NK-92 treated with Interleukin-12 subunit alpha and Interleukin-12 subunit beta, amount 100 ng/mL, for 24 hours (cell line): ENCODE measurements around the gene NLRP4.

Experiments used
- DNase-seq: peaks from one replicate; lab custom pipeline; 2025; lab: John Stamatoyannopoulos, UW

The NLRP4 gene, protein sequence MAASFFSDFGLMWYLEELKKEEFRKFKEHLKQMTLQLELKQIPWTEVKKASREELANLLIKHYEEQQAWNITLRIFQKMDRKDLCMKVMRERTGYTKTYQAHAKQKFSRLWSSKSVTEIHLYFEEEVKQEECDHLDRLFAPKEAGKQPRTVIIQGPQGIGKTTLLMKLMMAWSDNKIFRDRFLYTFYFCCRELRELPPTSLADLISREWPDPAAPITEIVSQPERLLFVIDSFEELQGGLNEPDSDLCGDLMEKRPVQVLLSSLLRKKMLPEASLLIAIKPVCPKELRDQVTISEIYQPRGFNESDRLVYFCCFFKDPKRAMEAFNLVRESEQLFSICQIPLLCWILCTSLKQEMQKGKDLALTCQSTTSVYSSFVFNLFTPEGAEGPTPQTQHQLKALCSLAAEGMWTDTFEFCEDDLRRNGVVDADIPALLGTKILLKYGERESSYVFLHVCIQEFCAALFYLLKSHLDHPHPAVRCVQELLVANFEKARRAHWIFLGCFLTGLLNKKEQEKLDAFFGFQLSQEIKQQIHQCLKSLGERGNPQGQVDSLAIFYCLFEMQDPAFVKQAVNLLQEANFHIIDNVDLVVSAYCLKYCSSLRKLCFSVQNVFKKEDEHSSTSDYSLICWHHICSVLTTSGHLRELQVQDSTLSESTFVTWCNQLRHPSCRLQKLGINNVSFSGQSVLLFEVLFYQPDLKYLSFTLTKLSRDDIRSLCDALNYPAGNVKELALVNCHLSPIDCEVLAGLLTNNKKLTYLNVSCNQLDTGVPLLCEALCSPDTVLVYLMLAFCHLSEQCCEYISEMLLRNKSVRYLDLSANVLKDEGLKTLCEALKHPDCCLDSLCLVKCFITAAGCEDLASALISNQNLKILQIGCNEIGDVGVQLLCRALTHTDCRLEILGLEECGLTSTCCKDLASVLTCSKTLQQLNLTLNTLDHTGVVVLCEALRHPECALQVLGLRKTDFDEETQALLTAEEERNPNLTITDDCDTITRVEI

DNA sequence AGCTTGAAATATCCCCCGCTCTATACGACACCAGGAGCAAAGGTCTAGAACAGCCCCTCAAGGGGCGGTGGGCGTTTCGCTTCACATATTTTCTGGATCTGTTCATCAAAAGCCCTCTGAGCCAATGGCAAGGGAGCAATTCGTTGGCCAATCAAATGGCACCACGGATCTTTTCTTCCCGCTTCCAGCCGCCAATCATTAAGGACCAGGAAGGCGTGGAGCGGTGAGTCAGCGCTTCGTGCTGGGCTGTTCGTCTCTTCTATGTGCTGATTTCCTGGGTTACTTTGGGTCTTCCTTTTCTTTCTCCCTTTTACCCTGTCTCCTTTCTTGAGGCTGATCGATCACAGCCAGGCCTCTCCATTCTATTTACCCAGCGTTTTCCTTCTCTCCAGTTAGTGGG is at the start of gene NLRP4:
TSS of gene NLRP4 (plus strand) at position 201 of the 400 bp plus-strand sequence. CDS start 15,541 bp downstream, outside the sequence.
- no peak for DNase-seq

DNA sequence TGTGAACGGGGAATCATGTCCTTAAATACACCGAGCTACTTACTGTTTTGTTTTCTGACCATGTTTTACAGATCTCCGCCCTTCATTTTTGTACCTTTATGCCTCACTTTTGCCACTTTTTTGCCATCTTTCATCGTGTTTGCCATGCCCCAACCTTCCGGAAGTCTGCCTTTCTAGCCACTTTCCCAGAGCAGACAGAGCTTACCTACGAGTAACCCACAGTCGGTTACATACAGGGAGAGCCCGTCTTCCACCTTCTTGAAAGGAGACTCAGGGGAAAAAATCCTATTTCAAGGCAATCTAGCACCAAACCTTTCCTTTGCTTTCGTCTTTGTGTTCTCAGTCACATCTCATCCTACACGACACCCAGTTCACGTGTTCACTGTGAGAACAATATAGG is 41.3 kb upstream of the NLRP4 start:
- DNase-seq = no peak

DNA sequence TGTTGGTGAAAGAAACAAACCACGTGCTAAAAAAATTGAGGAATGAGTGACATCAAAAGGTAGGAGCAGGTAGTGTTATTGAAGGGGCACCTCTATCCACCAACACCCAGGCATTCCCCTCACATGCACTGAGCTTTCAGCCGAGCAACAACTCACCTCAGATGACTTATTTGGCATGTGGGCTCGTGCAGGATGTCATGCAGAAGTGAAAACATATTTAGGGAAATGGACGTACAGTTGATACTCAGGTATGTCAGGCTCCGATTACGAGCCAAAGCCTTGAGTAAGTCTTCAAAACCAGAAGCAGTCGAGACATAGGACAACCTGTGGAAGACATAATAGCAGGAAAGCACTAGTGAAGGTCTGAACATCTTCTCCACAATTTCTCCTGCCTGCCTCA is 34.9 kb upstream of the NLRP4 start:
- no peak for DNase-seq

DNA sequence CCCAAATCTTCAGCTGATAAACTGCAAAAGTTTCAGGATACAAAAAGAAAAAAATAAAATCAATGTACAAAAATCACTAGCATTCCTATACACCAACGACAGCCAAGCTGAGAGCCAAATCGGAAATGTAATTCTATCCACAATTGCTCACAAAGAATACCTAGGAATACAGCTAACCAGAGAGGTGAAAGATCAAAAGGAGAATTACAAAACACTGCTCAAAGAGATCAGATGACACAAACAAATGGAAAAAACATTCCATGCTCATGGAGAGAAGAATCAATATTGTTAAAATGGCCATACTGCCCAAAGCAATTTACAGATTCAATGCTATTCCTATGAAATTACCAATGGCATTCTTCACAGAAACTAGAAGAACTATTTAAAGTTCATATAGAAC is 34.1 kb upstream of the NLRP4 start:
- no peak for DNase-seq

DNA sequence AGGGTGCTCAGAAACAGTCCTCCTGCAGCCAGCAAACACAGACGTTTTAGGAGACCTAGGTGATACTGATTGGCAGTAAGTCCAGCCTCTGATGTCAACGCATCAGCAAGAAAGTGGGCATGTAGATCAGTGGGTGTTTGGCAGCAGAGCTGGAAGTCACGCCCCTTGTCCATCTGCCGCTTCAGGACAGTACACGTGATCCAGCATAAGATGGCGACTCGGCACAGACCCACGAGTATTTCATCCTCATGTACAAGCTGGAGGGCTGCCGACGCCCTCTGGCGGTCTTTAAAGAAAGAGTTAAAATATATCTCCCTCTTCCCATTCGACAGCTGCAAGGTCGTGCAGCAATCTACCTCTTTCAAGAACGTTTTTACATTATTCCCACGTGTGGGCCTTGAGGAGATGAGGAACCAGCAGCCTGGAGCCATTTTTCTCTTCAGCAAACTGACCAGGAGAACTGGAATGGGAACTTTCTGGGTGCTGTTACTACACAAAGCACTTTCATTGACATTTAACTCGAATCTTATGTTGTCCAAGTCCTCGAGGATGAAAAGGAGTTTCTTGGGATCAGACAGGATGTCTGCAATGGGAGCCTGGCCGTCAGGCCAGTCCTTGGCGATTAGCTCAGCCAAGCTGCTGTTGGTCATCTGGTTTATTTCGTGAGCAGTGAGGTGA is 26.8 kb upstream of the NLRP4 start:
- peak; percentile 36 for DNase-seq

DNA sequence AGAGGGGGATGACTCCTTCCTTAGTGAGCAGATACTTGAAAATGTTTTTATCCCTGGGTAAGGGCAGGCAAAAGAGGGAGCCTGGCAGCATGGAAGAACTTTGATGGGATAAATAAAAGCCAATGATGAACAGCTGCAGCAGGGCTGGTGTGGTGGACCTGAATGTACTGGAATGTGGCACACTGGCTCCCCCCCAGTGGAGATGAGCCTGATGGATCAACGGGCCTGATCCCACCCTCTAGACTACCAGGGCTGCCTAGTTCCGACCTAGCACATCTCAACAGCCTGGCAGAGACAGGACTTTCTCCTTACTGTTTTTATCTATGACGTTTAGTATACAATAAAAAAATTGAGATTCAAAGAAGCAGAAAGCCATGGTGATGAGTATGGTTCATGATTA is 25.0 kb upstream of the NLRP4 start:
- no peak for DNase-seq

DNA sequence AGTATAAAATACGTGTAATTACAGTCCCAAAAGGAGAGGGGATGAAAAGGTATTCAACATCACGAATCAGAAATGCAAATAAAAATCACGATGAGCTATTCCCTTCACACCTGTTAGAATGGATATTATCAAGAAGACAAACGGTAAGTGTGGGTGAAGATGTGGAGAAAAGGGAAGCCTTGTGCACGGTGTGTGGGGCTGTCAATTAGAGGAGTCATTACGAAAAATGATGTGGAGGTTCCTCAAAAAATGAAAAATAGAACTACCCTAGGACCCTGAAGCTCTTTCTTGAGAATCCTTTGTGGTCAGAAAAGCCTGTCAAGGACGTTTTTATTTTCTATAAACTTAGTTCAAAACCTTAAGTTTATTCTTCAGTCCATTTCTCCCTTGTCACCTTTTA is 23.9 kb upstream of the NLRP4 start:
- DNase-seq = no peak

DNA sequence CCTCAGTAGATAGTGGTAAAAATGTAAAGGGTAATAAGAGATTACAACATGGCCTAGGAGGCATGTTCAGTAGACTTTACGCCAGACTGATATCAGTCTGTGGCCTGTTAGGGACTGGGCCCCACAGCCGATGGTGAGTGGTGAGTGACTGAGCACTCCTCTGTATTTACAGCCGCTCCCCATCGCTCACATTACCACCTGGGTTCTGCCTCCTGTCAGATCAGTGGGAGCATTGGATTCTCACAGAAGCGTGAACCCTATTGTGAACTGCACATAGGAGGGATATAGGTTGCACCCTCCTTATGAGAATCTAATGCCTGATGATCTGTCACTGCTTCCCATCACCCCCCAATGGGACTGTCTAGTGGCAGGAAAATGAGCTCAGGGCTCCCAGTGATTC is 22.4 kb upstream of the NLRP4 start:
- DNase-seq = no peak

DNA sequence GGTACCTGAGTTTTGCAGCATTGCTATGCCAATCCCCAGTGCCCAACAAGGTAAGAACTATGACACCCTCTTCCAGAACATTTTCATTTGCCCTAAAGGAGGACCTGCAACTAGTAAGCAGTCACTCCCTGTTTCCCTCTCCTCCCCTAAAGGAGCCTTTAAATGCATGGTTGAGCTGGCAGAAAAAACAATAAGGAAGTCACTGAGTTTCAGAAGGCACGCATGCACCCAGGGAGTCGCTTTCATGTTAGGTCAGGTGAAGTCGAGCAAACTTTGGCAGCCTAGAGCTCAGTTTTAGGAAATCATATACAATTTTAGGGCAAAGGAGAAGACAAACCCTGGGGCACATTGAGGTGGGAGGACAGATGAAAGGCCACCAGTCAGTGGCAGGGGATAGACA is 16.3 kb upstream of the NLRP4 start:
- no peak for DNase-seq

DNA sequence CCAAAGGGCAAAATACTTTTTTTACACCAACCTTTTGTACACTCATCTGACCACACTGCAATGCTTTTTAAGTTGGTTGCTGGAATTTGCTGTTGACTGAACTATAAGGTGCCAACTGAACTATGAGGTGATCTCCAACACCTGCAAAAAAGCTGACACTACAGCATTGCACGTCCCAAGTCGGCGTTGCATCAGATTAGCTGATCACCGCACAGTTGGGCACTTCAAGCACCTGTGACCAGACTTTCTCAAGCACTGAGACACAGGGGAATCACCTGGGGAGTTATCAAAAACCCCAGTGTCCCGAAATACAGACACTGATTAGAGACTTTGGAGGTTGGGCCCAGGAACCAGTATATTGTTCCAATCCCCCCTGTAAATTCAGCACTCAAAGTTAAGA is 5.7 kb upstream of the NLRP4 start:
- DNase-seq = no peak

DNA sequence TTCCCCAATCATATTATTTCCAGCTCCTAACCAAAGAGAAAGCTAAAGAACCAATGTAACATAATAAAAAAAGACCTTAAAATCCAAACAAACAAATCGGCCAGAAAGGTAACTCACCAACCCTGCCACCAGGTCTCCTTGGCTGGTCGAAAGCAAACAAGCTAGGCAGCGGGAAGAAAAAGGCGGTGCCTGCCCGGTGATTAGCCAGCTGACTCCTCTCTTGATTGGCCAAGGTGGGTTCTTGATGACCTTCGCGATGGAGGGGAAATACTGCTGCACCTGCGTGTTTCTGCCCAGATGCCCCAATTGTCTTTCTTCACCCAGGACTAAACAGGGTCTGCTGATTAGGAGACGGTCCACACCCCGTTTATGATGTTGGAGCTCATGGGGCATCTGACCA is 4.5 kb upstream of the NLRP4 start, which contains the start of gene NLRP11:
TSS of gene NLRP11 (minus strand) at position 154 of the 400 bp plus-strand sequence. CDS start 13,825 bp downstream, outside the sequence.
- no peak for DNase-seq

DNA sequence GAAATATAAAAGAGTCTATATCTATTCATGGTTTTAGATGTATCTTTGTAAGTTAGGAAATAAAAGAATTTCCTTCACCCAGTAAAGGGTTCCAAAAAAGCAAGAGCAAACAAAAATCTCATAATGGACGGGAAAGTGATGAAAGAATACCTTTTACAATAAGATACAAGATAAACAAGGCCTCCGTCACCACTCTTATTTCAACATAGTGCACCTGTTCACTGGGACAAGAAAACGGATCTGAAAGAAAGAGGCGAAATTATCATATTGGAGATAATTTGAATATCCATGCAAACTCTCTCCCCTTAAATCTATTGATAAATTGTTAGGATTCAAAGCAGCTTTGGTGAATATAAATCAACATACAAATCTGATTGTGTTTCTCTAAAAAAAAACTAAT is 3.7 kb upstream of the NLRP4 start:
- no peak for DNase-seq

DNA sequence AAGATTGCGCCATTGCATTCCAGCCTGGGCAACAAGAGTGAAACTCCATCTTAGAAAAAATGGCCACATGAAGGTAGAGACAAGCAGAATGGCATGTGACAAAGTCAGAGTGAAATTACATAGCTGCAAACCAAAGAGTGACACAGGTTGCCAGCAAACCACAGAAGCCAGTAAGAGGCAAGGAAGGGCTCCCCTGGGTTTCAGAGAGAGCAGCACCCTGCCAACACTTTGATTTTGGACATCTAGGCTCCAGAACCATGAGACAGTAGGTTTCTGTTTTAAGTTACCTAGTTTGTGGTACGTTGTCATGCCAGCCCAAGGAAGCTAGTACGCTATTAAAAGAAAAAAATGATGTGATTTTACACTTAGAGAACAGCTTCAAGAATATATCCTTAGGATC is 1.9 kb downstream of the NLRP4 start:
- no peak for DNase-seq

DNA sequence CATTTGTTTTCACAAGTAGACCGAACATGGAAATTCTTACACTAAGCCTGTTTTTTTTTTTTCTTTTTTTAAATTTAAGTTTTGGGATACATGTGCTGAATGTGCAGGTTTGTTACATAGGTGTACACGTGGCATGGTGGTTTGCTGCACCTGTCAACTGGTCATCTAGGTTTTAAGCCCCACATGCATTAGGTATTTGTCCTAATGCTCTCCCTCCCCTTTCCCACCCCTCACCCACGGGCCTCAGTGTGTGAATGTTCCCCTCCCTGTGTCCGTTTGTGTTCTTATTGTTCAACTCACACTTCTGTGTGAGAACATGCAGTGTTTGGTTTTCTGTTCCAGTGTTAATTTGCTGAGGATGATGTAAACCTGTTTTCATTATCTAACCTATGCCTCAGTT is 2.6 kb downstream of the NLRP4 start:
- no peak for DNase-seq

DNA sequence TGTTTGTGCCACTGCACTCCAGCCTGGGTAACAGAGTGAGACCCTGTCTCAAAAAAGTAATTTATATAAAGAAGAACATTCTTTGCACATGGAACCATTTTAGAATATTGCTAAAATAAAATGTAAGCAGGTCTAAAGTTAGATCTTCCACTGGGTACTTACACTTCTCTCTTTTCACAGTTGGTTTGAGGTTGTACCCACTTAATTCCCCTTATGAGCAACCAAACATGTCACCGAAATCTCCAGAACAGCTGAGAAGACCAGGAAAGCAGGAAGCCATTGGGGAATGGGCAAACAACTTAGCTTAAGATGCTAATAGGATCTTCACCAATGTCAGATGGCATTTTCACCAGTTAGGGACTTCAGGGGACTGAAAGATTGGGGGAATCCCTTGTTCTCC is 18.8 kb downstream of the NLRP4 start:
- no peak for DNase-seq

DNA sequence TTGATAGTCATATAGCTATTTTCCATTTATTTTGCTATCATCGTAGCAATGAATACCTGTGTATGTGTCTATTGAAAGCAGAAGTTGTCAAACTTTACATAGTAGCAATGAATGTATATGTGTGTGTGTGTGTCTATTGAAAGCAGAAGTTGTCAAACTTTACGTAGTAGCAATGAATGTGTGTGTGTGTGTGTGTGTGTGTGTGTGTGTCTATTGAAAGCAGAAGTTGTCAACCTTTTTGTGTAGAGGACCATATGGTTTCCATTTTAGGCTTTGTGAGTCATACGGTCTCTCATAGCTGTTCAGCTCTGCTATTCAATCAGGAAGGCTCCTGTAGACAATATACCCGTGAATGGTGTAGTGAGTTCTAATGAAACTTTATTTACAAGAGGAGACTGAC is 20.8 kb downstream of the NLRP4 start:
- no peak for DNase-seq

DNA sequence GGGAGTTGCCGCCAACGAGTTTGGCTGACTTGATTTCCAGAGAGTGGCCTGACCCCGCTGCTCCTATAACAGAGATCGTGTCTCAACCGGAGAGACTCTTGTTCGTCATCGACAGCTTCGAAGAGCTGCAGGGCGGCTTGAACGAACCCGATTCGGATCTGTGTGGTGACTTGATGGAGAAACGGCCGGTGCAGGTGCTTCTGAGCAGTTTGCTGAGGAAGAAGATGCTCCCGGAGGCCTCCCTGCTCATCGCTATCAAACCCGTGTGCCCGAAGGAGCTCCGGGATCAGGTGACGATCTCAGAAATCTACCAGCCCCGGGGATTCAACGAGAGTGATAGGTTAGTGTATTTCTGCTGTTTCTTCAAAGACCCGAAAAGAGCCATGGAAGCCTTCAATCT is 21.6 kb downstream of the NLRP4 start:
- DNase-seq = no peak

DNA sequence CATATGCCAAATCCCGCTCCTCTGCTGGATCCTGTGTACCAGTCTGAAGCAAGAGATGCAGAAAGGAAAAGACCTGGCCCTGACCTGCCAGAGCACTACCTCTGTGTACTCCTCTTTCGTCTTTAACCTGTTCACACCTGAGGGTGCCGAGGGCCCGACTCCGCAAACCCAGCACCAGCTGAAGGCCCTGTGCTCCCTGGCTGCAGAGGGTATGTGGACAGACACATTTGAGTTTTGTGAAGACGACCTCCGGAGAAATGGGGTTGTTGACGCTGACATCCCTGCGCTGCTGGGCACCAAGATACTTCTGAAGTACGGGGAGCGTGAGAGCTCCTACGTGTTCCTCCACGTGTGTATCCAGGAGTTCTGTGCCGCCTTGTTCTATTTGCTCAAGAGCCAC is 22.1 kb downstream of the NLRP4 start:
- no peak for DNase-seq

DNA sequence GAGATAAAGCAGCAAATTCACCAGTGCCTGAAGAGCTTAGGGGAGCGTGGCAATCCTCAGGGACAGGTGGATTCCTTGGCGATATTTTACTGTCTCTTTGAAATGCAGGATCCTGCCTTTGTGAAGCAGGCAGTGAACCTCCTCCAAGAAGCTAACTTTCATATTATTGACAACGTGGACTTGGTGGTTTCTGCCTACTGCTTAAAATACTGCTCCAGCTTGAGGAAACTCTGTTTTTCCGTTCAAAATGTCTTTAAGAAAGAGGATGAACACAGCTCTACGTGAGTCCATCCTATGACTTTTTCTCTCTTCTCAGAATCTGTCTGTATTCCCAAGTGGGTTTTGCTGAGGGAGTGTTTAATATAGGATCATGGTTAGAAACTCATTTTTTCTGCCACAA is 22.6 kb downstream of the NLRP4 start:
- no peak for DNase-seq

DNA sequence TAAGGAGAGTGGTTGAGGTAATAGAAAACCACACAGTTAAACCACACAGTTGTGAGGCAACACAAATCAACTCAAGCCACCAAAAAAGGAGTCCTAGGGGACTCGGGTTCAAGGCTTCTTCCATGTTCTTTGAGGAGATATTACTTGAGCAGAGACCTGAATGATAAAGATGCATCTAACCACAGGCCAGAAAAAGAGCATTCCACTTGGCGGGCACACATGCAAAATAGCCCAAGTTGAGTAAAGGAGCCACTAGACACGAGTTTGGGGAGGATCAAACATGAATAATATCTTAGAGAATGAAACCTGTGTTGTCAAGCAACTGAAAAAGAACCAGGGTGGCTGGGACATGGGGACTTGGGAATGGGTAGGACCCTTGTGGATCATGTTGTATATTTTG is 30.2 kb downstream of the NLRP4 start:
- DNase-seq = no peak

DNA sequence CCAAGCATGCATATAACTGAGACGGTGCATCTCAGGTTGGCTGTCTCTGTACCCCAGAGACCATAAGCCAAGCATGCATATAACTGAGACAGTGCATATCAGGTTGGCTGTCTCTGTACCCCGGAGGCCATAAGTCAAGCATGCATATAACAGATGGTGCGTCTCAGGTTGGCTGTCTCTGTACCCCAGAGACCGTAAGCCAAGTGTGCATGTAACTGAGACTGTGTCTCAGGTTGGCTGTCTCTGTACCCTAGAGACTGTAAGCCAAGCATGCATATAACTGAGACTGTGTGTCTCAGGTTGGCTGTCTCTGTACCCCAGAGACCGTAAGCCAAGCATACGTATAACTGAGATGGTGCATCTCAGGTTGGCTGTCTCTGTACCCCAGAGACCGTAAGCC is 30.8 kb downstream of the NLRP4 start:
- no peak for DNase-seq

DNA sequence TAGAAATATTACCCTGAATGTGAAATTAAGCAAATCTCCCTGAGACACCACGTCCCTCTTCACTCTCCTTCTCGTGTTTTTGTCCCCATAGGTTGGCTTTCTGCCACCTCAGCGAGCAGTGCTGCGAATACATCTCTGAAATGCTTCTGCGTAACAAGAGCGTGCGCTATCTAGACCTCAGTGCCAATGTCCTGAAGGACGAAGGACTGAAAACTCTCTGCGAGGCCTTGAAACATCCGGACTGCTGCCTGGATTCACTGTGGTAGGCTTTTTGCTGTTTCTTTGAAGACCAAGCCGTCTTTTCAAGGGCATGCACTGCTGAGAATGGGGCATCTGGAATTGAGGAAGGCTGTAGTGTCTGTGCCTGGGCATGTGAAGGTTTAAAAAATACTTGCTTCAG is 34.4 kb downstream of the NLRP4 start:
- DNase-seq = no peak
